Subcutaneous adipose tissue (tissue), 4 donors: Measurements from ENCODE around the gene NAE1. TPM values are rescaled to one million over a fixed set of nuclear protein-coding genes. Genes with fewer than 3 reads are reported as not detected.

ENCODE experiments used
- total RNA-seq, 4 donors: library from RNA; depleted of rRNA; stranded (reverse); fragments of >200 nt; gene quantifications; one replicate each; pipeline ENCODE4 v1.1.0, GENCODE V29; 2016
- TF ChIP-seq, protein P1 (sequence below): fragments of 450-650 bp; IDR thresholded peaks from one replicate; pipeline ENCODE4 v1.5.1; 2016; ENCODE audit warnings: low read depth, mild to moderate bottlenecking, control low read depth, antibody characterized with exemption, moderate library complexity

NAE1 gene
- total RNA-seq, 4 donors from 2014 or later = 38.2 to 56.4 (median 46.4) TPM

DNA sequence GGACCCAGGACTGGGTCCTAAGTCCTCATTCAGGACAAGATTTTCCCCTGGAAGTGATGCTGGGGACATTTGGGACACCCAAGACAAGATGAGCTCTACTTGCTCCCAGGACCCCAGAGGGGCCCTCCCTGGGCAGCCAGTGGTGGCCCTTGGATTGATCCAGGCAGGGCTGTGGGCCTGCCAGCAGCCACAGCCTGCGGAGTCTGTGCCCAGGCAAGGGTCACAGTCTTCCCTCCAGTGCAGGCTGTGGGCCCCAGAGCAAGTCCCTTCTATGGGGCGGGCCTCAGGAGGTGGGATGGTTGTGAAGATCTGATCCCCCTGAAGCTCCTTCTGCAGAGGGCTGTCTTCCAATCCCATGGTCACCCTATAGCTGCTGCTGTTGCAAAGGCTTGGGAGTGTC, 26.0 kb upstream of the NAE1 start:
- TF ChIP-seq, protein P1, sequence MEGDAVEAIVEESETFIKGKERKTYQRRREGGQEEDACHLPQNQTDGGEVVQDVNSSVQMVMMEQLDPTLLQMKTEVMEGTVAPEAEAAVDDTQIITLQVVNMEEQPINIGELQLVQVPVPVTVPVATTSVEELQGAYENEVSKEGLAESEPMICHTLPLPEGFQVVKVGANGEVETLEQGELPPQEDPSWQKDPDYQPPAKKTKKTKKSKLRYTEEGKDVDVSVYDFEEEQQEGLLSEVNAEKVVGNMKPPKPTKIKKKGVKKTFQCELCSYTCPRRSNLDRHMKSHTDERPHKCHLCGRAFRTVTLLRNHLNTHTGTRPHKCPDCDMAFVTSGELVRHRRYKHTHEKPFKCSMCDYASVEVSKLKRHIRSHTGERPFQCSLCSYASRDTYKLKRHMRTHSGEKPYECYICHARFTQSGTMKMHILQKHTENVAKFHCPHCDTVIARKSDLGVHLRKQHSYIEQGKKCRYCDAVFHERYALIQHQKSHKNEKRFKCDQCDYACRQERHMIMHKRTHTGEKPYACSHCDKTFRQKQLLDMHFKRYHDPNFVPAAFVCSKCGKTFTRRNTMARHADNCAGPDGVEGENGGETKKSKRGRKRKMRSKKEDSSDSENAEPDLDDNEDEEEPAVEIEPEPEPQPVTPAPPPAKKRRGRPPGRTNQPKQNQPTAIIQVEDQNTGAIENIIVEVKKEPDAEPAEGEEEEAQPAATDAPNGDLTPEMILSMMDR = no peak

DNA sequence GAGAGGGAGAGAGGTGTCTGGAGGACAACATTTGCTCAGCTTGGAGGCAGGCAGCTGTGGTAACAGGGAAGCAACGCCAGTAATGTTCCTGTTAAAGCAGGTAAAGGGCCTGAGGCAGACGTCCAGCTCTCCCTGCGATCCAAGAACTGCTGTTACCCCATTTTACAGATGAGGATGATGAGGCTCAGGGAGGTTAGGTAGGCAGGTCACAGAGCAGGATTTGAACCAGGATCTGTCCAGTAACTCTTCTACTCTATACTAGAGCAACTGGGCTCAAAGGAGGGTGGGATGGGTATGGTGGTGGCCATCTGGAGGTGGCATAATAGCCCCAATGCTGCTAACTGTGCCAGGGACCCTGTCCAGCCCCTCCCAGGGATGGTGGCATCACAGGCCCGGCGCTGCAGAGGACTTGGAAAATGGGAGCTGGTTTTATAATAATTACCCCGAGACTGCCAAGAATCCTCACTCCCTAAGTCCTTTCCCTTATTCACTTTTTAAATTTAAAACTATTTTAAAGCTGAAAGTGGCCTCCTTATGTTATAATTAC, 25.5 kb upstream of the NAE1 start:
- TF ChIP-seq, protein P1 = no peak

DNA sequence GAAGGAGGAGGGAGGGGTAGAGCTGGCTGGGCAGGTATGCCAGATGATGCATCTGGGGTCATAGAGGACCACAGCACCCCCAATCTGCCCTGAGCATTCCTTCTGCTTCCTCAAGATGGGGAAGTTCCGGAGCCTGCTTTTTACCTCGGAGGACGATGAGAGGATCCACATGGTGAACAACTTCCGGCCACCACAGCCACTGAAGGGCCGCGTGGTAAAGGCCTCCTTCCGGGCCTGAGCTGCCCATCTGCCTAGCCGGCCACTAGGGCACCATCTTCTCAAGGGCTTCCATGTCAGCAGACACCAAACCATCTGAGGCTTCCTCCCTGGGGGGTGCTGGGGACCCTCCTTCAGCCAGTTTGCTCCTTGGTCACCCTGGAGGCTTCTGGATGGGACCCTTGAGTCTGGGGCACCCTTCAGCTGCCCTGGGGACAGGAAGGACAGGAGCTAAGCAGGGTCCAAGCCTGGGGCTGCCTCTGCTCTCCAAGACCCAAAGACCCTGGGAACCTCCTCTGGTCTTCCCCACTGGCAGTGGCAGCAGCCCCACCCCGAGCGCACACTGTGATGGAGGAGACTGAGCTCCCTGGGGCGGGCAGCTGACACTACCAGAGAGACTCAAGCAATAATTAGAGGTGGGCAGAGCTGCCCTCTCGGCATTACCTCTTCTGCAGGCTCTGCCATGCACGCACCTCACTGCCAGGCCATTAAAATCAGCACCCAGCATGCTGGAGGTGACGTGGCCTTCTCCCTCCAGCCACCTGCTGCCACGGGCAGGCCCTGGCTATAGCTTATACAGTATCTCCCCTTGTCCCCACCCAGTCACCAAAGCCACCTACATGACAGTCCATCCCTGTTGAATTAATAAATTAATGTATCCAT, 22.7 kb upstream of the NAE1 start:
- TF ChIP-seq, protein P1 = no peak

DNA sequence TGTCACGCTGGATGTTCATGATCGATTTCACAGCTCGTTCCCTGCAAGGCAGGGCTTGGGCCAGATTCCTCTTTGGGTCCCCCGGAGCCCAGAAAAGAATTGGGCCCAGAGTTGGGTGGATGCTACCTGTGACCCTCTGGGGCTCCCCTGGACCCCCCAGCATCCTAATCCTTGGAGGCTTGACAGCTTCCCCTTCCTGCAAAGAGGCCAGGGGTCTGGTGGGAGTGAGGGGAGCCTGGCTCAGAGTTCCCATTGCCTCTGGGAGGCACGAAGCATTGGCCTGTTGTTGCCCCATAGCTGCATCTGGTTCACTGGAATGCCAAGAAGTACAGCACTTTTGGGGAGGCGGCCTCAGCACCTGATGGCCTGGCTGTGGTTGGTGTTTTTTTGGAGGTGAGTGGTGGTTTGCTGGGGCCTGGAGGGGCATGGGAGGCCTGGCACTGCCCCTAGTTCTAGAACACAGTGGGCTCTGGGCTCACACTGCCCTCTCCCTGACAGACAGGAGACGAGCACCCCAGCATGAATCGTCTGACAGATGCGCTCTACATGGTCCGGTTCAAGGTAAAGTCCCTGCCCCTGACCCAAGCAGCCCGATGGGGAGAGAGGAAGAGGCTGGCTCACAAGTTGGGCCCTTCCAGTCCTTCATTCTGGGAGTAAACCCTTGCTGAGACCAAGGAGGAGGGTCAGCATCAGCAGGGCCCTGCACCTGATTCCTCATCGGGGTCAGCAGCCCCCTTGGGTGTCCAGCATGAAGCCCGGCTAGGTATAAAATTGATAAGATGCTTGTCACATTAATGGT, 20.6 kb upstream of the NAE1 start:
- TF ChIP-seq, protein P1 = no peak

DNA sequence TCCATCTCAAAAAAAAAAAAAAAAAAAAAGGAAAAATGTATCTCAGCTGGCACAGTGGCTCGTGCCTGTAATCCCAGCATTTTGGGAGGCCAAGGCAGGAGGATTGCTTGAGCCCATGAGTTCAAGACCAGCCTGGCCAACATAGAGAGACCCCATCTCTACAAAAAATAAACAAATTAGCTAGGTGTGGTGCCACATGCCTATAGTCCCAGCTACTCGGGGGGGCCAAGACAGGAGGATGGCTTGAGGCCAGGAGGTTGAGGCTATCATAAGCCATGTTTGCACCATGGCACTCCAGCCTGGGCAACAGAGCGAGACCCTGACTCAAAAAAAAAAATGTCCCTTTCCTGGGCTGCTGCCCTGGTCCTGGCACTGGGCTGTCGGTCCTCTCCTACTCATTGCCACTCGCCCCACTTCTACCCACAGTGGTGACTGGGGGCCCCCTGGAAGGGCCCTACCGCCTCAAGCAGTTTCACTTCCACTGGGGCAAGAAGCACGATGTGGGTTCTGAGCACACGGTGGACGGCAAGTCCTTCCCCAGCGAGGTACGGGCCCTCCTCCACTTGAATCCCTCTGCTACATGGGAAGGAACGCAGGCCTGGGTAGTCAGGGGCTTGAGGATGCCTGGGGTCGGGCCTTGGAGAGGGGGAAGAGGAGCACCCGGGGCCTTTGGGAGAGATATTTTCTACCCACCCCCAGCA, 19.5 kb upstream of the NAE1 start:
- TF ChIP-seq, protein P1 = no peak

DNA sequence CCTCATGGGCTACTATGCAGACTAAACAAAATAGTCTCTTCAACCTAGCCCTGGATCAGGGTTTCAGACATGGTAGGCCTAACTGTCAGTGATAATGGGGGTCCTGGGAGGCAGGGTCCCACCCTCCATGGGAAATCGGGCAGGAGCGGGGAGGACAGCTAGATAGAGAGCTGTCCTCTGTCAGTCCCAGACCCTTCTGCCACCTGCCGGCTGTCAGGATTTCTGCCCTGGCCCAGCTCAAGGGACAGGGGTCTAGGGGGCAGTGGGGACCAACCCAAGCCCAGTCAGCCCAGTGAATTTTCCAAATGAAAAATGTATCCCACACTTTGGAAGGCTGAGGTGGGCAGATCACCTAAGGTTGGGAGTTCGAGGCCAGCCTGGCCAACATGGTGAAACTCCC, 18.8 kb upstream of the NAE1 start:
- TF ChIP-seq, protein P1 = no peak
